Measurements from ENCODE around the gene EXOC1.

DNA sequence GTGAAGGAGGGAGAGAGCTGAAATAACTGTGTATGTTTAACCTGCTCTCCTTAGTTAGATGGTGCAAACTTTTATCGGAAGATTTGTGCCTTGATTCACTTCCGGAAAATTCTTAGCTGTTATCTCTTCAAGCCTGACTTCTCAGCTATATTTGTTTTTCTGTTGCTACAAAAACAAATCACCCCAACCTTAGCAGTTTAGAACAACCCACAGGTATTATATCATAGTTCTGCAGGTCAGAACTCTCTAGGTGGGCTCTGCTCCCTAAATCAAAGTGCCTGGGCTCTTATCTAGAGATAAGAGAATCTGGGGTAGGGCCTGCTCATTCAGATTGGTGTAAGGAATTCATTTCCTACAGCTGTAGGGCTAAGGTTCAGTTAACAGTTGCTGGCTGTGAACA, 80.2 kb downstream of the EXOC1 start:
- TF ChIP-seq POLR2A (IDR thresholded peaks at IDR 0.05; ENCODE audit: extremely low read depth, insufficient read length) (no peak), MYC (IDR thresholded peaks at IDR 0.05; ENCODE audit: low read depth, low read length) (no peak)
- TF ChIP-seq, protein P1, sequence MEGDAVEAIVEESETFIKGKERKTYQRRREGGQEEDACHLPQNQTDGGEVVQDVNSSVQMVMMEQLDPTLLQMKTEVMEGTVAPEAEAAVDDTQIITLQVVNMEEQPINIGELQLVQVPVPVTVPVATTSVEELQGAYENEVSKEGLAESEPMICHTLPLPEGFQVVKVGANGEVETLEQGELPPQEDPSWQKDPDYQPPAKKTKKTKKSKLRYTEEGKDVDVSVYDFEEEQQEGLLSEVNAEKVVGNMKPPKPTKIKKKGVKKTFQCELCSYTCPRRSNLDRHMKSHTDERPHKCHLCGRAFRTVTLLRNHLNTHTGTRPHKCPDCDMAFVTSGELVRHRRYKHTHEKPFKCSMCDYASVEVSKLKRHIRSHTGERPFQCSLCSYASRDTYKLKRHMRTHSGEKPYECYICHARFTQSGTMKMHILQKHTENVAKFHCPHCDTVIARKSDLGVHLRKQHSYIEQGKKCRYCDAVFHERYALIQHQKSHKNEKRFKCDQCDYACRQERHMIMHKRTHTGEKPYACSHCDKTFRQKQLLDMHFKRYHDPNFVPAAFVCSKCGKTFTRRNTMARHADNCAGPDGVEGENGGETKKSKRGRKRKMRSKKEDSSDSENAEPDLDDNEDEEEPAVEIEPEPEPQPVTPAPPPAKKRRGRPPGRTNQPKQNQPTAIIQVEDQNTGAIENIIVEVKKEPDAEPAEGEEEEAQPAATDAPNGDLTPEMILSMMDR (IDR thresholded peaks at IDR 0.05; ENCODE audit: low read depth, low read length), result no peak
